NCI-H446 treated with DMSO at 0.1 percent for 48 hours (cell line): ENCODE results near the gene GCC1.
A peak's percentile ranks its signal among the peaks of the same experiment; 100 is the strongest.

Source experiments
- DNase-seq: peaks from one replicate; lab custom pipeline; 2025; lab: John Stamatoyannopoulos, UW

Gene GCC1, protein sequence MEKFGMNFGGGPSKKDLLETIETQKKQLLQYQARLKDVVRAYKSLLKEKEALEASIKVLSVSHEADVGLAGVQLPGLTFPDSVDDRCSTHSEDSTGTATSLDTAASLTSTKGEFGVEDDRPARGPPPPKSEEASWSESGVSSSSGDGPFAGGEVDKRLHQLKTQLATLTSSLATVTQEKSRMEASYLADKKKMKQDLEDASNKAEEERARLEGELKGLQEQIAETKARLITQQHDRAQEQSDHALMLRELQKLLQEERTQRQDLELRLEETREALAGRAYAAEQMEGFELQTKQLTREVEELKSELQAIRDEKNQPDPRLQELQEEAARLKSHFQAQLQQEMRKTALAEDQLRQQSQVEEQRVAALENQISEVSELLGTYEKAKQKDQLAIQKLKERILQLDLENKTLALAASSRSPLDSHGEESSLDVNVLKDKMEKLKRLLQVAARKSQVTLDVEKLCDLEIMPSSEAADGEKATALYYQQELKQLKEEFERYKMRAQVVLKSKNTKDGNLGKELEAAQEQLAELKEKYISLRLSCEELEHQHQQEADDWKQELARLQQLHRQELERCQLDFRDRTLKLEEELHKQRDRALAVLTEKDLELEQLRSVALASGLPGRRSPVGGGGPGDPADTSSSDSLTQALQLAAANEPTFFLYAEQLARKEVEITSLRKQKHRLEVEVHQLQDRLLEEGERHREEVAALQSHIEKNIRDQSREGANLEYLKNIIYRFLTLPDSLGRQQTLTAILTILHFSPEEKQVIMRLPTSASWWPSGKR

DNA sequence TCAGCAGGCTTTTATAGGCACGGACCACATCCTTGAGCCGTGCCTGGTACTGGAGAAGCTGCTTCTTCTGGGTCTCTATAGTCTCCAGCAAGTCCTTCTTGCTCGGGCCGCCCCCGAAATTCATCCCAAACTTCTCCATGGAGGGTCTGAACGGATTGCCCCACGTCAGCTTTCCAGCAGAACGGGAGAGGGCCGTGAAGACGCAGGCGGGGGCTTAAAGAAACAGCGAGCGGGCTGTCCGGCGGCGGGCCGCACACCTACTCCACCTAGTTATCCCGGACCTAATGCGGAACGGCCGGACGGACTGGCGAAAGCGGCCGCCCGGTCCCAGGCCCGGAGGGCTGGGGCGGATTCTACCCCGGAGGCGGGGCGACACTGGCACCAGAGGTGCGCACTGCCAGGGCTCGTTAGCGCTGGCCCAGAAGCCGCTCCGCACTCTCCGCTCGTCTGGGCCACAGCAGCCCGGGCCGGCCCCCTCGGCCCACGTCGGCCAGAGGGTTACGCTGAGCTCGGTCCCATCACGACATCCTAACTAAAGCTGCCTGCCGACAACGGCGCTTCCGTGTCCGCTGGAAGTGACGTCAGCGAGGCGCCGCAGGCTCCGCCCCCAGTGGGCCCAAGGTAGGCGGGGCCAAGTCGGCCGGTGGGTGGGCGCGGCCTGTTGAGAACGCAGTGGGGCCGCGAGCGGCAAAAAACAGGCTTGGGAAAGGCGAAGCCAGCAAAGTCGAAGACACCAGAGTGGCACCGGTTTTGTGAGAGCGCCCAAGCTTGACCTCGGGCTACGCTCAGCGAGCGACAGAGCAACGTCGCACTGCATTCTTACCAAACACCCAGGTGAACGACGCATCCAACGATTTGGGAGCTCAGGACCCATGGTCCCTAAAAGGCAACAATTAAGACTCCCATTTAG, at the start of gene GCC1:
TSS of gene GCC1 (minus strand) at position 553 of the 910 bp plus-strand sequence. CDS start at position 139, 414 bp downstream.
- peak; percentile 28 for DNase-seq

DNA sequence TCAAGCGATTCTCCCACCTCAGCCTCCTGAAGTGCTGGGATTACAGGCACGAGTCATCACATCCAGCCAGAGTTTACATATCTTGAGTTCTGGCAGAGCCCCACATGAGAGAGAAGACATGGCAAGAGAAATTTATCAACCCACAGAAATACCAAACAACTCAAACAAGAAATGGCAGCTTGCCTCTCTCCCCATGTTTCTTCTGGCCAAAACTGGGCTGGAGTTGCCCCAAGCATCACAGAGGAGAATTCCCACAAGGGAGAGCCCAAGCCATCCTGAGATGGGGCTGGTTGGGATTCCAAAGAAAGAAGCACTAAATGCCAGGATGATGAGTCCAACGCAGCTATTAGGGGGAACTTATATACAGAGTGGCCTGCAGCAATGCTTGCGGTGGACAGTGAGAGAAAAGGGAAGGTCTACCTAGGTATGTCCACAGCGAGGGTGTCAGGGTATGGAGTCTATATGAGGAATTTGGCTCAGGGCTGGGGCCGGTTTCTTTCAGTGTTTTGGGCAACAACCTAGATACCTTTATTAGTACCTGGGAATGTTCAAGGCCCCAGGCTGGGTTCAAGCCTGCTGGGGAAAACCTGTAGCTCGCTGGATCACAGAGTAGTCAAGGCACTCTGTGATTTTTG, 47.0 kb upstream of the GCC1 start:
- DNase-seq: no peak

DNA sequence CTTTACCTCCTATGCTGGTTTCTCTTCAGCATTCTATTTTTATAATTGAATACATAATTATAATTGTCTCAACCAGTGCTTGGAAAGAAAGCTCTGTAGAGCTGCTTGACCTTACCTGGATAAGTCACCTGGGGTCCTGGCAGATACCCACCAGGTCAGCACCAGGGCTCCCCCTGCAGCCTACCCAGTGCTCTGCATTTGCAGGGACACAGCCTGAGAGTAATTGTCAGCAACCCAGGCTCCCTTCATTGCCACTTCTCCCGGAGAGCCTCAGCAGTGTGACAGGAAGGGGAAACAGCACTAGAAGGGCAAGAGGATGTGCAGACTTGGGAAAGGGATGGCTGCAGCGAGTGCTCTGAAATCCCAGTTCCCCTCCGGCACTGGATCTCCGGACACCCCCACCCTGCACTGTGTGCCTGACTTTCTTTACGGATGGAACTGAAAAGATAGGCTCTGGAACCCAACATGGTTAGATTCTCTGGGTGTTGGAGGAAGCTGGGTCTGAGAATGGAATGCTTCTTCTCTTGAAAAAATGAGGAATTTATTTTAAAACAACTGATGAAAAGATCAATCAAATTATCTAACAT, 44.0 kb upstream of the GCC1 start:
- no peak for DNase-seq

DNA sequence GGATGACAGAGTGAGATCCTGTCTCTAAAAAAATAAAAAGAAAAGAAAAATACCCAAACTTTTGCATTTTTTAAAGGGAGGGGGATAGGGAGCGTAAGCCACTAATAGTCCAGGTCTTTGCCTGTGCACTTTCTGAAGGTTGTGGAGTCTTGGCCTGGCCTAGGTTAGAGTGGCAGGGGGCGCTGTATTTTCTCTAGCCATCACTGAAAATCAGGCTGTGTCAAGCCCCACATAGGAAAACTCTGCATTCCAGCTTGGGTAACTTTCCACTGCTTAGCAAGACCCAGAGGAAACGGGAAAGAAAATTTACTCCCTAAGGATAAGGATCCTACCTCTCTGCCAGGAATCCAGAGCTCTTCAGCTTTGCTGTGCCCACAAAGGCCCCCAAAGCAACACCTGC, 43.0 kb upstream of the GCC1 start:
- DNase-seq: no peak

DNA sequence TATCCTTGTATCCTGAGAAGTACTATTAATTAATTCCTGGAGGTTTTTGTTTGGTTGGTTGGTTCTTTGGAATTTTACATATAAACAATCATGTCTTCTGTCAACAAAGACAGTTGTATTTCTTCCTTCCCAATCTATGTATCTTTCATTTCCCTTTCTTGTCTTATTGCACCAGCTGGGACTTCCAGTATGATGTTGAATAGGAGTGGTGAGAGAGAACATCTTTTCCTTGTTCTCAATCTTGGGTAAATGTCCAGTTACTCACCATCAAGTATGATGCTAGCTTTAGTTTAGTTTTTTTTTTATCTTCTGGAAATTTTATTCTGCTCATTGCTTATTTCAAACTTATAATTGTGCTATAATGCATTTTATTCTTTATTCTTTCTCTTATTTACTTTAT, 39.9 kb upstream of the GCC1 start:
- DNase-seq: no peak

DNA sequence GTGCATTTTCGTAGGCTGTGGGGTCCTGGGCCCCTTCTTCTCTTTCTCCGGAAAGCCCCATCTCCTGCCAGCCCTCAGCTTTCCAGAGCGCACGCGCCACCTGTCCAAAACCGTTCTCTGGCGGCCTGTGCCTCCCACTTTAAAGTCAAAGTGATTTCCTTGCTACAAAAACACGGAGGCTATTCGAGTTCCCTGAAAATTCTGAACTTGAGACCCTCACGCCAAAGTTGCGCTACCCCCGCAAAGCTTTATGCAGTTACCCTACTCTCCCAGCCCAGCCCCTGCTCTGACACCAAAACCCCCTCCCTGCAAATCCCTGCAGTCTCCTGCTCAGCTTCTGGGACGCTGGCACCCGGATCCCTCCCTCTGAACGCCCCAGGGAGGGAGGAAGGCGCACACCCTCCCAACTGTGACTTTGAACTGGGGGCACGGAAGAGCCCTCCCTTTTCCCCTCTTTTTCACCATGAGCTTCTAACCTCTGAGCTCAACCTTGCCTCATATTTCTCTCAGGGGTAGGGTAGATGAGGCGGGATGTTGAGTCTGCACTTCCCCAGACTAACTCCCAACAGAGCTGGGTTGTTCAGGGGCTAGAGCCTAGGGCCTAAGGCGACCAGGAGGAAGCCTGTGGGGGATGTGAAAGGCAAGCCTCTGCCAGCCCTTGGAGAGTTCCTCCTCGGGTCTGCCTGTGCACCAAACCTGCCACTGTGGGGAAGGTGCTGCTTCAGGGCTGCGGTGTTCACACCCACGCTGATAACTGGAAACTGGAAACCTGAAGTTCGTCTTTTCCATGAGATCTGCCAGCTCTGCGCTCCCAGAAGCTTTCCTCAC, 35.2 kb upstream of the GCC1 start:
- no peak for DNase-seq

DNA sequence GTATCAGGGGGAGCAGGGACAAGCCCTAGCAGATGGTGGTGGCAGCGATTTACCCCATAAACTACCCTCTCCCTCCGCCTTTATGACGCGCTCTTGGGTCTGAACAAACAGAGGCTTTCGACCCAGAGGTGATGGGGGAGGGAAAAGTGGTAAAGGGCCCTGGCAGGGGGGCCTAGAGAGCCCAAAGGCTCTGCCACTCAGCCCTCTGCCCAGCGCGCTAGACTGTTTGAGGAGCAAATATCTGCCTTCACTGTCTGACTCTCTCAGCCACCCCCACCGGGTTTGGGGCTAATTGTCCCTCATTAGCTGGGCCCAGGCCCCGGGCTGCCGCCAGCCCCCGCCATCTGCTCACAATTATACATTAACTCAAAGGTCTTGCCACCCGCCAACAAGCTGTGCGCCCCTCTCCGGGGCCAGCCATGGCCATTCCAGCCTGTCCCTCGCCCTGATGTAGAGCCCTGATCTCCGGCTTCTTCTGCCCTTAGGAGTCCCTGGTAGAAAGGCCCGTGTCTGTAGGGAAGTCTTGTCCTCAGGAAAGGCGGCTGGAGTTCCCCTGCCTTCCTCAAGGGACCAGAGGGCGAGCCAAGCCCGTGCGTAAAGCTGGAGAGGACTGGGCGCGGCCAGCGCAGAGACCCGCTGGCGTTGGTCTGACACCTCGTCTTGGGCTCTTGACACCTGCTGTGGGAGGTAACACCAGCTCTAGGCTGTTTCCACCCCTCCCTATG, 34.4 kb upstream of the GCC1 start:
- no peak for DNase-seq

DNA sequence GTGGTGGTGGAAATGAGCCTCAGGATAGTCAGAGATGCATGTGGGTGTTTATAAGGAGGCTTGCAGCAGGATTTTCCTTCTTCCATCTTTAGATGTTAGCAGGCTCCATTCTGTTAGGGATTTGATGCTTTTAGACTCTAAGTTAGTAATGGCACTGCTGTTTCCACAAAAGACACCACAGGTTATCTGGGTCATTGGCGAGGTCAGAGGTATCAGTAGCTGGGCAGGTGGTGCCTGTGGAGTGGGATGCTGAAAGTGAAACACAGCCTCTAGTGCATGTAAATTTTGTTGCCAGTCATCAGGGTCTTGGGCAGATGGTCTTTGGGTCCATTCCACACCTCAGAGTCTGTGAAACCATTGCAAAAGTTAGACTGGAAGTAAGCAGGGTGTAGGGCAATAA, 33.4 kb upstream of the GCC1 start:
- DNase-seq: no peak

DNA sequence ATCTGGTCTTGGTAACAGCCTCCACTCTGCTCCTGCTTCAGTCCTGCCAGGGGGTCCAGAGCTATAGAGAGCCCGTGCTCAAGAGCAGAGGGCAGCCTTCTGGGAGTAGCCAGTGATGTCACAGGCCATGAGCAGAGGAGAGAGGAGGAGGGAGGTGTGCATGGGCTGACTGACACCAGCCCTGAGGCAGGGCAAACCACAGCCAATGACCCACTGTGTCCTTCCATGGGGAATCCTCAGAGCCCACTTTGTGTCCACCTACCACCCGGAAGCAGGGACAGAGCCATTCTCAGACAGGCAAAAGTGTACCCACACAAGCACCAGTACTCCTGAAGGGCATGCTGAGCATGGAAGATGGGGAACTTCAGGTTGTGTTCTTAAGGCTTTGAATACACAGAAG, 32.6 kb upstream of the GCC1 start, which contains the start of gene PAX4:
TSS of gene PAX4 (minus strand) at position 101 of the 400 bp plus-strand sequence. CDS start 2,214 bp downstream, outside the sequence.
- DNase-seq: no peak

DNA sequence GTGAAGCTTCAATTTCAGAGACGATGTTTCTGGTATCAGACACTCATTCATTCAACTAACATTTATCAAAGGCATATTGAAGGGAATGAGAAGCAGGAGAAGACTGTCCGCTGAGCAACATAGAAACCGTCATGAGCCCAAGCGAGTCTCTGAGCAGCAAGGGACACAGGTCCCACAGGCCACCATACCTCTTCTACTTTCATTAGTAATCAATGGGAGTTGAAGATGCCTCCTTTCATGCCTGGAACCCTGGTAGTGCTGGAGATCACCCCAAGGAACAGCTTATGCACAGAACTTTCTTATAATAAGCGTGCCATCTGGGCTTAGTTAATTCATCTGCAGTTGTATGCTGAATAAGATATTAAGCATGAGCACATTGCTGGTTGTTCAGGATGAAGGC, 31.3 kb upstream of the GCC1 start:
- DNase-seq: no peak

DNA sequence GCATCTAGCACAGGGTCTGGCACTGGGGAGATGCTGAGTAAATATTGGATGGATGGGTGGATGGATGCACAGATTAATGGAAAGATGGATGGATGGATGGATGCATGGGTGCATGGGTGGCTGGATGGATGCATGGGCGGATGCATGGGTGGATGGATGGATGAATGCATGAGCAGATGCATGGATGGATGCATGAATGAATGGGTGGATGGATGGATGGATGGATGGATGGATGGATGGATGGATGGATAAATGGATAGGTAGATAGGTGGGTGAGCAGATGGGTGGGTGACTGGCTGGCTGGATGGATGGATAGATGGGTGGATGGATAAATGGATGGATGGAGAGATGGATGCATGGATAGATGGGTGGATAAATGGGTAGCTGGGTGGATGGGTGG, 26.9 kb upstream of the GCC1 start:
- DNase-seq: no peak

DNA sequence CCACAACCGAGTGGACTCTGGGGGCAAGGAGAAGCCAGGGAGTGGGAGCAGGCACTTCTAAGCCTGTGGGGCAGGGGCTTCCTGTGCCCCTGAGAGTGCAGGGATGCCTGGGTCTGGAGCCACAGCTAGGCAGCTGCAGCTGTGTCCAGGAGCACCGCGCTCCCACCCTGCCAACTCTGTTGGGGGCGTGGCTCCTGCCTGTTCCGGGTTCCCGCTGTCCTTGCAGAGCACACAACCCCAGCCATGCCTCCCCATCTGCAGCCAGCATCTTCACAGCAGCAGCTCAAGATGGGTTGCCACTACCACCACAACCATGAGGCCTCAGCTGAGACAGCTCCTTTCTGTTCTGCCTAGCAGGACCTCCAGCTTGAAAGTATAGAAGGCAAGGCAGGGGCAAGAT, 23.9 kb upstream of the GCC1 start:
- DNase-seq: no peak

DNA sequence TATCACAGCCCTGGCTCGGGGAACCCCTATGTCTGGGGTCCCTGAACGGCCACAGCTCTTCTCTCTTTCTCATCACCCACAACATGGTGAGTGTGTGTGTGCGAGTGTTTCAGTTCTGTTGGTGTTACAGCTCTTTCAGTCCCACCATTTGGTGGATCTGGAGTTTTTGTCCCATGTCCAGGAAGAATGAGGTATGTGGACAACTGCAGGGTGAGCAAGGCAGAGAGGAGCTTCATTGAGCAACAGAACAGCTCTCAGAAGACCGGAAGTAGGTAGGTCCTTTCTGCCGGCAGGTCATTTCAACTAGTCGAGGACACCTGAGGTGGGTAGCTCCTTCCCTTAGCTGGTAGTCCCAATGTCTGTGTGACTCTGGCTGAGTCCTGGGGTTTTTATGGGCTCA, 23.1 kb upstream of the GCC1 start:
- DNase-seq: no peak

DNA sequence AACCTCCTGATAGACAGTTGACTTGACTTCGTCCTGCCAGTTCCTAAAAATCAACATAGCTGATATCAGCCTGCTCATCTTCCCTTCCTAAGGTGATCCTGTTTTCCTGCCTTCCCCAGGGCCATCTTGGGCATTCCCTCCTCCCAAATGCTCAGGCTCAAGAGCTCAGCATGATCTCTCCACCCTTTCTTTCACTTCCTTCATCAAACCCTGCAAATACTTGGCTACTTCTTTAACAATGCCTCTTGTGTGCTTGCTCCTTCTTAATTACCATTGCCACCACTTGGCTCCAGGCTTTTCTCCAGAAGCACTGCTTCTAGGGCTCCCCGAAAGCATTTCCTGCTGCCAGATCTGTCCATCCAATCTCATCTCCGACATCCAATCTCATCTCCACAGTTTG, 15.5 kb upstream of the GCC1 start:
- DNase-seq: no peak

DNA sequence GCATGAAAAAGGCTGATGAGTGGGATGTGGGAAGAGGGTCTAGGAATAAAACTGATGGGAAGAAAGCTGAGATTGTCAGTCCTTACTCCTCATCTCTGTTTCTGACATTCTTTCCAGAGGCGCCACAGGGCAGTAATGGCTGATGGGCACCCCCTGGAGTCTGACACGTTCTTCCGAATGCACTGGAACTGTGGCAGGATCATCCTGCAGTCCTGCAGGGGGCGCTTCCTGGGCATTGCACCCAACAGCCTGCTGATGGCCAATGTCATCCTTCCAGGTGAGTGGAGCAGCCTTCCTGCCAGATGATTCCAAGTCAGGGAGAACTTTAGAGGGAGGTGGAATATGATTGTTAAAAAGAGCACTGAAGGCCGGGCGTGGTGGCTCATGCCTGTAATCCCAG, 12.9 kb upstream of the GCC1 start:
- DNase-seq: no peak

DNA sequence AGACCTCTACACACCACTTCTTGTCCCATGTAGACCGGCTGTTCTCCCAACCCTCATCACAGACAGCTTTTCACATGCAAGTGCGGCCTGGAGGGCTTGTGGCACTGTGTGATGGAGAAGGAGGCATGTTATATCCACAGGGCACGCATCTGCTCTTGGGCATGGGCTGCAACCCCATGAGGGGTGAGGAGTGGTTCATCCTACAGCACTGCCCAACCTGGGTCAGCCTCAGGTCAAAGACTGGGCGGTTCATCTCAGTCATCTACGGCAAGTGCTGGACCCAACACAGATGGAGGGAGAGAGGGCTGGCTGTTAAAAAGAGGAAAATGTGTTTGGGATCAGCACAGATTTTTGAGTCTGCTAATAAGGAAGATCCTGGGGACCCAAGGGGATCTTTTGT, 10.3 kb upstream of the GCC1 start:
- no peak for DNase-seq

DNA sequence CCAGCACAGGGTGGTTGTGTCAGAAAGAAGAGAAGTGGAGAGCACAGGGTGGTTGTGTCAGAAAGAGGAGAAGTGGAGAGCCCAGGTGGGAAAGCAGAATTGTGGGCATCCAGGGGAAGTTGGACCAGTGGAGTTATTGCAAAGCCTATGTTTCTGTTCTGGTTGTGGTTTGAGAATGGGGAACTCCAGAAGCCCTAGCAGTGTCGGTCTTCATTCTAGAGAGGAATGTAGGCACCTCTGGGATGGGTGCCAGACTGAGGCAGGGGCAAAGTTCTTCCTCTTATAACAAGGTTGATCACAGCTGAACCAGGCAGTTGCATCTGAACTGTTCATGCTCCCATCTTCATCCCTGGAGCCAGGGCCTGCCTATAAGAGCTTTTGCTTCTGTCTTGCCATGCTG, 9.1 kb upstream of the GCC1 start:
- no peak for DNase-seq

DNA sequence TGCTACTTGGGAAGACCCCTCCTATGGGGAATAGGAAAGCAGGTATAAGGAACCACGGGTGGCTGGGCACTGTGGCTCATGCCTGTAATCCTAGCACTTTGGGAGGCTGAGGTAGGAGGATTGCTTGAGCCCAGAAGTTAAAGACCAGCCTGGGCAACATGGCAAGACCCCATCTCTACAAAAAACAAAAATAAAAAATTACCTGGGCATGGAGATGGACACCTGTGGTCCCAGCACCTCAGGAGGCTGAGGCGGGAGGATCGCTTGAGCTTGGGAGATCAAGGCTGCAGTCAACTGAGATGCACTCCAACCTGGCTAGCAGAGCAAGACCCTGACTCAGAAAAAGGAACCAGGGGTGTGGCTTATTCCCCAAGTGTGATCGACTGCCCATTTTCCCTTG, 7.2 kb upstream of the GCC1 start:
- no peak for DNase-seq

DNA sequence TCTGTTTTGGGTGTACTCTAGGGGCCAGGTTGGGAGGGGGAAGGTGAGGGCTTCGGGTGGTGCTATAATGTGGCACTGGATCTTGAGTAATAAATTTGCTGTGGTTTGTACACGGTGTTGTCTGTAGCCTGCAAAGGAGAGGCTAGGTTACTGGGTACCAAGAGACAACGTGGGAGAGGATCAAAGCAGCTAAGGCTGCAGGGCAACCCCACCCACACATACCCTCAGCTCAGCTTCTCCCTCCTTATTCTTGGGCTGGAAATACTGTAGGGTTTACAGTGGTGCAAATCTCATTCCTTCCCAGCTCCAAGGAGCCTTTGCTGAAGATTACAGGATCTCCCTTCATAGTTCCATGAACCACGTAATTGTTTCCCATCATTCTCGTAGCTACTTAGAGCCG, 6.2 kb upstream of the GCC1 start:
- DNase-seq: no peak

DNA sequence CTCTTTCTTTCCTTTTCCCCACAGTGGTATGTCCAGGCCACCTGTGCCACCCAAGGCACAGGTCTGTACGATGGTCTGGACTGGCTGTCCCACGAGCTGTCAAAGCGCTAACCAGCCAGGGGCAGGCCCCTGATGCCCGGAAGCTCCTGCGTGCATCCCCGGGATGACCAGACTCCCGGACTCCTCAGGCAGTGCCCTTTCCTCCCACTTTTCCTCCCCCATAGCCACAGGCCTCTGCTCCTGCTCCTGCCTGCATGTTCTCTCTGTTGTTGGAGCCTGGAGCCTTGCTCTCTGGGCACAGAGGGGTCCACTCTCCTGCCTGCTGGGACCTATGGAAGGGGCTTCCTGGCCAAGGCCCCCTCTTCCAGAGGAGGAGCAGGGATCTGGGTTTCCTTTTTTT, 5.8 kb upstream of the GCC1 start:
- no peak for DNase-seq
